ENCODE data around the gene TMEM50B. TPM values are rescaled to one million over a fixed set of nuclear protein-coding genes. Genes with fewer than 3 reads are reported as not detected.

The TMEM50B gene
- total RNA-seq, 6 donors from 2014 or later = 45.1 to 155 (median 68.0) TPM

DNA sequence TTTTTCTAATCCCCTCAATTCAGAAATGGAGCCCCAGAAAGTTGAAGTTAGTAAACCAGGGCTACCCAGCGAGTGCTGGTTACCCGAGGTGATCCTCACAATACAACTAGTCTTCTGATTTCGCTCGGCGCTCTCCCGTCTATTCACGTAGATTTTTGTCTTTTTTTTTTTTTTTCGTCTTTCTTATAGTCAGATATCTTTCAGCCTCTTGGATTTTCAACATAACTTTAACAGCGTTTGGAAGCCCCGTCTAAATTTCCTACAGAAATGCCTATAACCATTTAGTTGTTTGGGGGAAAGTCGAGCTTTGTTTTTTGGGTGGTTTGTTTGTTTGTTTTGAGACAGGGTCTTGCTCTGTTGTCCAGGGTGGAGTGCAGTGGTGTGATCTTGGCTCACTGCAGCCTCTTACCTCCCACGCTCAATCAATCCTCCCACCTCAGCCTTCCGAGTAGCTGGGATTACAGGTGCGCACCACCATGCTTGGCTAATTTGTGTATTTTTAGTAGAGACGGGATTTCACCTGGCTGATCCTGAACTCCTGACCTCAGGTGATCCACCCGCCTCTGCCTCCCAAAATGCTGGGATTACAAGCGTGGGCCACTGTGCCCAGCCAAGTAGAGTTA is 818 bp upstream of the TMEM50B start:
- H3K27ac ChIP-seq = peak overlapping the region; percentile 93 to 98 (median 98)
- no peaks in the 10 kb centered on the region for H3K27me3 ChIP-seq
- TF ChIP-seq, protein P1, sequence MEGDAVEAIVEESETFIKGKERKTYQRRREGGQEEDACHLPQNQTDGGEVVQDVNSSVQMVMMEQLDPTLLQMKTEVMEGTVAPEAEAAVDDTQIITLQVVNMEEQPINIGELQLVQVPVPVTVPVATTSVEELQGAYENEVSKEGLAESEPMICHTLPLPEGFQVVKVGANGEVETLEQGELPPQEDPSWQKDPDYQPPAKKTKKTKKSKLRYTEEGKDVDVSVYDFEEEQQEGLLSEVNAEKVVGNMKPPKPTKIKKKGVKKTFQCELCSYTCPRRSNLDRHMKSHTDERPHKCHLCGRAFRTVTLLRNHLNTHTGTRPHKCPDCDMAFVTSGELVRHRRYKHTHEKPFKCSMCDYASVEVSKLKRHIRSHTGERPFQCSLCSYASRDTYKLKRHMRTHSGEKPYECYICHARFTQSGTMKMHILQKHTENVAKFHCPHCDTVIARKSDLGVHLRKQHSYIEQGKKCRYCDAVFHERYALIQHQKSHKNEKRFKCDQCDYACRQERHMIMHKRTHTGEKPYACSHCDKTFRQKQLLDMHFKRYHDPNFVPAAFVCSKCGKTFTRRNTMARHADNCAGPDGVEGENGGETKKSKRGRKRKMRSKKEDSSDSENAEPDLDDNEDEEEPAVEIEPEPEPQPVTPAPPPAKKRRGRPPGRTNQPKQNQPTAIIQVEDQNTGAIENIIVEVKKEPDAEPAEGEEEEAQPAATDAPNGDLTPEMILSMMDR (IDR thresholded peaks at IDR 0.05) = no peak
- TF ChIP-seq EP300 (IDR thresholded peaks at IDR 0.05) = no peak
- TF ChIP-seq POLR2A (IDR thresholded peaks at IDR 0.05) = no peak
- TF ChIP-seq POLR2AphosphoS5 (IDR thresholded peaks at IDR 0.05) = no peak
- H3K4me3 ChIP-seq = peak overlapping the region; percentile 33 to 96 (median 92)
- peaks cover 13 to 19% (median 16%) of the 10 kb centered on the region in 4 donors for H3K4me1 ChIP-seq
- DNase-seq (no peak), ATAC-seq (ENCODE audit: low FRiP score in 2 of 2) (no peak)
- H3K9me3 ChIP-seq = no peaks in the 10 kb centered on the region
- H3K36me3 ChIP-seq = no peaks in the 10 kb centered on the region
- 28 to 31% methylated on average over 17 of the region's 17 CpGs for WGBS, 2 donors

DNA sequence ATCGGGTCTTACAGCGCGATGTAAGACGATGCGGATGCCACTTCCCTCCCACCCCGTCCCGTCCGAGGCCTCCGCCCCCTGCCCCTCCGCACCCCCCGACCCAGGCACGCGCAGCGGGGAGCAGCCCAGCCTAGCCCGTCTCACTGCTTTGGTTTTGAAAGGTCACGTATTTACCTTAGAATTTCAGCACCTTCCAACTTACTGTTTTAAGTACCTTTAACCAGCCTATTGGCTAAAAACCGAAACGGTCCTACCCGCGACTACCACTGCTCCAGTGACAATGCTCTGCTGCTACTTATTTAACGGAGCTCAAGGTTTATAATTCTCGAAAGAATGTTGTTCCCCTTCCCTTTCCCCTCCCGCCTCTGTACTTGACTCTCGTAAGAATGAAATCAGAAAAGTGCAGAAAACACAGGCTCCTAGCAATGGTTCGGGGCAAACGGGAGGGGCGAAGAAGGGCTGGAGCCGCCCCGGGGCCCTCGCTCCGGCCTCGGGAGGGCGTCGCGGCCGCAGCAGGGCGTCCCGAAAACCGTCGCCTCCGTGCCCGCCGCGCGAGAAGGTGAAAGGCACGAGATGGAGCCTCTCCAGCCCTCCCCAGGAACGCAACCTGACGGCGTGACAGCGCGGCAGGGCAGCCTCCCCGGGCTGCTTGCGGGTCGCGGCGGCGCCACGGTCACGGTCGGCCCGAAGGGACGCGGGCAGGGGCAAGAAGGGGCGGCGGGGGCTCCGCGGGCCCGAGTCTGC is 667 bp downstream of the TMEM50B start:
- H3K36me3 ChIP-seq = no peaks in the 10 kb centered on the region
- H3K27me3 ChIP-seq = no peaks in the 10 kb centered on the region
- TF ChIP-seq POLR2AphosphoS5 (IDR thresholded peaks at IDR 0.05) (no peak), POLR2A (IDR thresholded peaks at IDR 0.05) (no peak), EP300 (IDR thresholded peaks at IDR 0.05) (no peak)
- TF ChIP-seq, protein P1 (IDR thresholded peaks at IDR 0.05) = peak in 2 of 6 experiments; percentile 13 to 31
- WGBS, 2 donors = 0 to 1% methylated on average over 24 to 46 of the region's 68 CpGs
- DNase-seq (peak; percentile 28 to 88), ATAC-seq (ENCODE audit: low FRiP score in 2 of 2) (peak; percentile 0 to 52)
- H3K4me3 ChIP-seq = peak overlapping the region; percentile 89 to 96 (median 92)
- peaks cover 13 to 19% (median 16%) of the 10 kb centered on the region in 4 donors for H3K4me1 ChIP-seq
- H3K27ac ChIP-seq = peak overlapping the region; percentile 93 to 98 (median 98)
- H3K9me3 ChIP-seq = no peaks in the 10 kb centered on the region

DNA sequence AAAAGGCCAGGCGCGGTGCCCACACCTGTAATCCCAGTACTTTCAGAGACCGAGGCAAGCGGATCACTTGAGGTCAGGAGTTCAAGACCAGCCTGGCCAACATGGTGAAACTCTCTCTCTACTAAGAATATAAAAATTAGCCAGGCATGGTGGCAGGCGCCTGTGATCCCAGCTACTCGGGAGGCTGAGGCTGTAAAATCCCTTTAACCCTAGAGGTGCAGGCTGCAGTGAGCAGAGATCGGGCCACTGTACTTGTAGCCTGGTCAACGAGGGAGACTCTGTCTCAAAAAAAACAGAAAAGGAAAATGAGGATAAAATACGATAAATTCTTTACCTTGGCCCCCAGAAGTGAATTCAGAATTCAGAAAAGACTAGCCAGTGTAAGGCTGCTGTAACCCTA is 1.6 kb downstream of the TMEM50B start:
- no peak for DNase-seq
- Histone ChIP-seq H3K27ac (peak overlapping the region in 3 of 4 donors; percentile 97 to 98 (median 98)), H3K27me3 (no peaks in the 10 kb centered on the region), H3K4me3 (peak overlapping the region in 3 of 4 donors; percentile 90 to 96 (median 93)), H3K9me3 (no peaks in the 10 kb centered on the region), H3K36me3 (no peaks in the 10 kb centered on the region), H3K4me1 (peaks cover 13 to 19% (median 16%) of the 10 kb centered on the region in 4 donors)
- 62 to 68% methylated on average over 9 of the region's 9 CpGs for WGBS, 2 donors
- no peak for ATAC-seq (ENCODE audit: low FRiP score in 2 of 2)
- TF ChIP-seq EP300 (IDR thresholded peaks at IDR 0.05) = no peak
- no peak for TF ChIP-seq POLR2AphosphoS5 (IDR thresholded peaks at IDR 0.05)
- TF ChIP-seq, protein P1 (IDR thresholded peaks at IDR 0.05) = no peak
- no peak for TF ChIP-seq POLR2A (IDR thresholded peaks at IDR 0.05)

DNA sequence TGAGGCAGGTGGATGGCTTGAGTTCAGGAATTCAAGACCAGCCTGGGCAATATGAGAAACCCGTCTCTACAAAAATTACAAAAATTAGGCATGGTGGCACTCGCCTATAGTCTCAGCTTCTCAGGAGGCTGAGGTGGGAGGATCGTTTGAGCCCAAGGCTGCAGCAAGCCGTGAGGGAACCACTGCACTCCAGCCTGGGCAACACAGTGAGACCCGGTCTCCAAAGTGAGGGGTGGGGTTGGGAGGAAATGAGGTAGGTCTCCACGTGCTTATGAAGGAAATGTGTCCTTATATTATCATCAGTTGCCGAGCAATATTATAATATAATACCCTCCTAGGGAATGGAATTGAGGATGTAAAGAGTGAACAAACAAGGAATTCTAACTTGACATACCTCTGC is 2.7 kb downstream of the TMEM50B start:
- H3K36me3 ChIP-seq = no peaks in the 10 kb centered on the region
- H3K9me3 ChIP-seq = no peaks in the 10 kb centered on the region
- DNase-seq = no peak
- no peak overlapping the region for H3K27ac ChIP-seq
- no peak overlapping the region for H3K4me3 ChIP-seq
- H3K4me1 ChIP-seq = peaks cover 13 to 19% (median 16%) of the 10 kb centered on the region in 4 donors
- no peak for ATAC-seq (ENCODE audit: low FRiP score in 2 of 2)
- no peaks in the 10 kb centered on the region for H3K27me3 ChIP-seq
- TF ChIP-seq POLR2A (IDR thresholded peaks at IDR 0.05) (no peak), EP300 (IDR thresholded peaks at IDR 0.05) (no peak), POLR2AphosphoS5 (IDR thresholded peaks at IDR 0.05) (no peak)
- TF ChIP-seq, protein P1 (IDR thresholded peaks at IDR 0.05) = no peak
- WGBS, 2 donors = 89 to 90% methylated on average over 7 of the region's 7 CpGs
